K562 (cell line): ENCODE data around the gene CSTPP1.

Experiments
- ATF3 ChIP-seq, 2 experiments: fragments of 450-650 bp in 1 of 2; sonication (generic) in 1 of 2; formaldehyde crosslinking in 1 of 2; IDR thresholded peaks in 1 of 2; conservative IDR thresholded peaks in 1 of 2; 2 replicates each; pipeline versions ENCODE4 v1.6.1 to v1.8.1; 2016 to 2023; ENCODE audit warnings: mild to moderate bottlenecking in 2 of 2, moderate library complexity in 2 of 2, inconsistent platforms in 1 of 2, missing genetic modification reagents in 1 of 2
- CBFB ChIP-seq: sonication (generic); formaldehyde crosslinking; IDR thresholded peaks from 2 replicates; pipeline ENCODE4 v1.4.0; 2020; ENCODE audit warnings: mild to moderate bottlenecking, missing genetic modification reagents
- CBX1 ChIP-seq: sonication (generic); IDR thresholded peaks from 2 replicates; pipeline ENCODE4 v1.6.1; 2016; ENCODE audit warnings: antibody characterized with exemption, low read depth, mild to moderate bottlenecking
- CCAR2 ChIP-seq: fragments of 200-400 bp; formaldehyde crosslinking; IDR thresholded peaks from 2 replicates; pipeline ENCODE4 v1.6.1; 2017; ENCODE audit warnings: mild to moderate bottlenecking, low read depth, low read length
- DDX20 ChIP-seq: fragments of 450-650 bp; IDR thresholded peaks from 2 replicates; pipeline ENCODE4 v1.6.1; 2016; ENCODE audit warnings: missing genetic modification characterization, low read depth, mild to moderate bottlenecking, missing compliant biosample characterization, moderate library complexity
- FOS ChIP-seq: IDR thresholded peaks from 3 replicates; pipeline ENCODE4 v1.6.1; 2011; ENCODE audit not compliant: insufficient read length; ENCODE audit errors: extremely low read depth
- GABPB1 ChIP-seq: sonication (generic); formaldehyde crosslinking; IDR thresholded peaks from 2 replicates; pipeline ENCODE4 v1.8.0; 2022; ENCODE audit warnings: mild to moderate bottlenecking, missing genetic modification reagents
- L3MBTL2 ChIP-seq: fragments of 450-650 bp; IDR thresholded peaks from 2 replicates; pipeline ENCODE4 v1.6.1; 2016; ENCODE audit warnings: mild to moderate bottlenecking, moderate library complexity
- POU5F1 ChIP-seq: fragments of 150-350 bp; IDR thresholded peaks from 2 replicates; pipeline ENCODE4 v1.6.1; 2014; ENCODE audit warnings: borderline replicate concordance, low read length, low read depth, mild to moderate bottlenecking; ENCODE audit not compliant: partially characterized antibody
- ZNF408 ChIP-seq: fragments of 250-450 bp; sonication (Bioruptor Pico); IDR thresholded peaks from 2 replicates; pipeline ENCODE4 v1.4.0; 2020; ENCODE audit warnings: low read depth, mild to moderate bottlenecking, moderate library complexity
- TF ChIP-seq, protein P1 (sequence below): sonication (generic); formaldehyde crosslinking; IDR thresholded peaks from 2 replicates; pipeline ENCODE4 v1.8.0; 2022; ENCODE audit warnings: mild to moderate bottlenecking, missing genetic modification reagents
- TF ChIP-seq, protein P2 (sequence below): fragments of 250-450 bp; sonication (Bioruptor Pico); IDR thresholded peaks from 2 replicates; pipeline ENCODE4 v1.5.0; 2020; ENCODE audit warnings: mild to moderate bottlenecking

GRCh38 chr11:47093541-47093940, 157.0 kb downstream of the CSTPP1 start:
- no peak for TF ChIP-seq CBFB (CRISPR knock-in tag)
- TF ChIP-seq, protein P1, sequence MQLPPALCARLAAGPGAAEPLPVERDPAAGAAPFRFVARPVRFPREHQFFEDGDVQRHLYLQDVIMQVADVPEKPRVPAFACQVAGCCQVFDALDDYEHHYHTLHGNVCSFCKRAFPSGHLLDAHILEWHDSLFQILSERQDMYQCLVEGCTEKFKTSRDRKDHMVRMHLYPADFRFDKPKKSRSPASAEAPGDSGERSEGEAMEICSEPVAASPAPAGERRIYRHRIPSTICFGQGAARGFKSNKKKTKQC (CRISPR knock-in tag) = no peak
- TF ChIP-seq DDX20 (tag) = no peak
- TF ChIP-seq L3MBTL2 = no peak
- TF ChIP-seq FOS = no peak
- TF ChIP-seq ZNF408 (CRISPR knock-in tag) = no peak
- TF ChIP-seq CBX1 = no peak
- no peak for TF ChIP-seq GABPB1 (CRISPR knock-in tag)
- no peak for TF ChIP-seq ATF3 (IDR thresholded peaks at IDR 0.05)
- no peak for TF ChIP-seq ATF3 (CRISPR knock-in tag; conservative IDR thresholded peaks at IDR 0.05)
- TF ChIP-seq, protein P2, sequence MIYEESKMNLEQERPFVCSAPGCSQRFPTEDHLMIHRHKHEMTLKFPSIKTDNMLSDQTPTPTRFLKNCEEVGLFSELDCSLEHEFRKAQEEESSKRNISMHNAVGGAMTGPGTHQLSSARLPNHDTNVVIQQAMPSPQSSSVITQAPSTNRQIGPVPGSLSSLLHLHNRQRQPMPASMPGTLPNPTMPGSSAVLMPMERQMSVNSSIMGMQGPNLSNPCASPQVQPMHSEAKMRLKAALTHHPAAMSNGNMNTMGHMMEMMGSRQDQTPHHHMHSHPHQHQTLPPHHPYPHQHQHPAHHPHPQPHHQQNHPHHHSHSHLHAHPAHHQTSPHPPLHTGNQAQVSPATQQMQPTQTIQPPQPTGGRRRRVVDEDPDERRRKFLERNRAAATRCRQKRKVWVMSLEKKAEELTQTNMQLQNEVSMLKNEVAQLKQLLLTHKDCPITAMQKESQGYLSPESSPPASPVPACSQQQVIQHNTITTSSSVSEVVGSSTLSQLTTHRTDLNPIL (CRISPR knock-in tag) = no peak
- no peak for TF ChIP-seq POU5F1
- TF ChIP-seq CCAR2 = no peak
